Transverse colon (tissue), 4 donors: ENCODE measurements around the gene SGCA. TPM values are rescaled to one million over a fixed set of nuclear protein-coding genes. Genes with fewer than 3 reads are reported as not detected.

ENCODE experiments used
- DNase-seq: peaks from one replicate; pipeline ENCODE4 v3.0.0-alpha.2; 2019
- H3K27ac ChIP-seq, 4 donors: fragments of 200-600 bp; sonication (generic); 2 replicates each; pipeline ENCODE4 v1.5.1; 2016 to 2018; ENCODE audit warnings: inconsistent platforms in 4 of 4
- H3K27me3 ChIP-seq: fragments of 200-600 bp; sonication (generic); 2 replicates; pipeline ENCODE4 v1.5.1; 2017; ENCODE audit warnings: inconsistent platforms
- H3K36me3 ChIP-seq, 4 donors: fragments of 200-600 bp; sonication (generic); 2 replicates each; pipeline ENCODE4 v1.5.1; 2017 to 2019; ENCODE audit warnings: inconsistent platforms in 4 of 4
- H3K4me1 ChIP-seq, 4 donors: fragments of 200-600 bp; sonication (generic); 2 replicates each; pipeline ENCODE4 v1.5.1; 2017 to 2020; ENCODE audit warnings: inconsistent platforms in 4 of 4
- H3K4me3 ChIP-seq, 4 donors: fragments of 200-600 bp; sonication (generic); 1 replicate in 1 of 4; 2 replicates in 3 of 4; pipeline versions ENCODE4 v1.5.1 to v1.6.1; 2017 to 2019; ENCODE audit warnings: inconsistent platforms in 4 of 4
- H3K9me3 ChIP-seq, 2 donors: fragments of 200-600 bp; sonication (generic); 2 replicates each; pipeline ENCODE4 v1.5.1; 2017 to 2019; ENCODE audit warnings: inconsistent platforms in 2 of 2
- CTCF ChIP-seq, 5 experiments: fragments of 200-600 bp in 3 of 5; fragments of 450-650 bp in 2 of 5; sonication (generic) in 3 of 5; IDR thresholded peaks; 1 replicate in 2 of 5; 2 replicates in 3 of 5; pipeline ENCODE4 v1.5.1; 2016 to 2017; ENCODE audit warnings: antibody characterized with exemption in 5 of 5, inconsistent platforms in 3 of 5, mild to moderate bottlenecking in 2 of 5, moderate library complexity in 1 of 5
- EP300 ChIP-seq: sonication (generic); formaldehyde crosslinking; IDR thresholded peaks from one replicate; pipeline ENCODE4 v1.6.1; 2017; ENCODE audit warnings: antibody characterized with exemption, low read depth
- POLR2A ChIP-seq: fragments of 450-650 bp; IDR thresholded peaks from one replicate; pipeline ENCODE4 v1.6.1; 2016; ENCODE audit warnings: antibody characterized with exemption, mild to moderate bottlenecking, moderate library complexity
- POLR2AphosphoS5 ChIP-seq, 3 donors: sonication (generic); formaldehyde crosslinking; IDR thresholded peaks; one replicate each; pipeline ENCODE4 v1.6.1; 2016; ENCODE audit warnings: antibody characterized with exemption in 3 of 3
- WGBS, 2 donors: methylation state at CpG; one replicate each; pipeline ENCODE4 v1.1.5; 2018; ENCODE audit warnings: low coverage in 1 of 2; 5-methylcytosine and 5-hydroxymethylcytosine counted together
- in situ Hi-C, 4 donors: fragments of 200-750 bp; cut with MboI; loops; one replicate each; pipeline versions ENCODE4 v1.15.0 to v1.15.1; 2017; ENCODE audit warnings: low sequenced_read_pairs in 3 of 4, low pct_ligation_motif_present in 1 of 4, low pct_unique_long_range_greater_than_20kb in 1 of 4
- intact Hi-C: fragments of 100-400 bp; cut with DNase I; formaldehyde crosslinking; loops from one replicate; pipeline ENCODE4 v1.15.1; 2023; ENCODE audit warnings: low total_unique reads
- total RNA-seq, 4 donors: library from RNA; depleted of rRNA; stranded (reverse); fragments of >200 nt; gene quantifications; one replicate each; pipeline ENCODE4 v1.1.0, GENCODE V29; 2016

SGCA gene
- total RNA-seq, 4 donors from 2014 or later: 3.7 to 65.3 (median 7.6) TPM

- Histone ChIP-seq H3K27me3 (no peaks in the 10 kb centered on the region), H3K4me3 (no peak overlapping the region), H3K27ac (no peak overlapping the region), H3K9me3 (no peaks in the 10 kb centered on the region), H3K36me3 (no peaks in the 10 kb centered on the region), H3K4me1 (peaks cover 7 to 23% (median 15%) of the 10 kb centered on the region in 4 donors)
- in situ Hi-C loops: no loop called here
- no peak for DNase-seq
- 40 to 91% methylated on average over 1 to 11 of the region's 11 CpGs for WGBS, 2 donors
- intact Hi-C loops: no loop called here
- TF ChIP-seq CTCF (IDR thresholded peaks at IDR 0.05) (no peak), EP300 (no peak), POLR2A (no peak), POLR2AphosphoS5 (IDR thresholded peaks at IDR 0.05) (no peak)
Observed at GRCh38 chr17:50172130-50172529, 6.3 kb downstream of the SGCA start.

GRCh38 chr17:50172936-50173334 lies 7.1 kb downstream of the SGCA start:
- TF ChIP-seq EP300 (no peak), POLR2AphosphoS5 (IDR thresholded peaks at IDR 0.05) (no peak), CTCF (IDR thresholded peaks at IDR 0.05) (no peak), POLR2A (no peak)
- Histone ChIP-seq H3K27ac (peak overlapping the region; percentile 40 to 72 (median 62)), H3K9me3 (no peaks in the 10 kb centered on the region), H3K36me3 (no peaks in the 10 kb centered on the region), H3K4me1 (peaks cover 15 to 28% (median 23%) of the 10 kb centered on the region in 4 donors), H3K4me3 (no peak overlapping the region), H3K27me3 (no peaks in the 10 kb centered on the region)
- WGBS, 2 donors: 68 to 82% methylated on average over 6 of the region's 6 CpGs
- in situ Hi-C loops (no loop called here), intact Hi-C loops (no loop called here)
- no peak for DNase-seq

GRCh38 chr17:50173335-50173941 lies 7.6 kb downstream of the SGCA start:
- H3K9me3 ChIP-seq: no peaks in the 10 kb centered on the region
- H3K27me3 ChIP-seq: no peaks in the 10 kb centered on the region
- WGBS, 2 donors: 65% methylated on average over 10 of the region's 10 CpGs; no CpG with 5 or more reads in 1 of the 2 donors
- H3K4me3 ChIP-seq: no peak overlapping the region
- peak overlapping the region; percentile 40 to 72 (median 62) for H3K27ac ChIP-seq
- H3K36me3 ChIP-seq: no peaks in the 10 kb centered on the region
- in situ Hi-C loops: no loop called here
- H3K4me1 ChIP-seq: peaks cover 21 to 32% (median 27%) of the 10 kb centered on the region in 4 donors
- TF ChIP-seq POLR2AphosphoS5 (IDR thresholded peaks at IDR 0.05) (no peak), POLR2A (no peak), EP300 (no peak), CTCF (IDR thresholded peaks at IDR 0.05) (no peak)
- no peak for DNase-seq
- intact Hi-C loops: no loop called here

GRCh38 chr17:50174444-50174843 lies 8.6 kb downstream of the SGCA start:
- intact Hi-C loops: no loop called here
- Histone ChIP-seq H3K27ac (peak overlapping the region in 2 of 4 donors; percentile 62 to 72), H3K4me3 (no peak overlapping the region), H3K27me3 (no peaks in the 10 kb centered on the region), H3K4me1 (peaks cover 24 to 33% (median 28%) of the 10 kb centered on the region in 4 donors), H3K9me3 (no peaks in the 10 kb centered on the region), H3K36me3 (no peaks in the 10 kb centered on the region)
- DNase-seq: no peak
- TF ChIP-seq CTCF (IDR thresholded peaks at IDR 0.05) (no peak), POLR2AphosphoS5 (IDR thresholded peaks at IDR 0.05) (no peak), POLR2A (no peak), EP300 (no peak)
- in situ Hi-C loops: no loop called here
- 82 to 93% methylated on average over 3 to 6 of the region's 6 CpGs for WGBS, 2 donors
